K562 (cell line): ENCODE results near the gene CCDC136. TPM values are rescaled to one million over a fixed set of nuclear protein-coding genes. Genes with fewer than 3 reads are reported as not detected.
A peak's percentile ranks its signal among the peaks of the same experiment; 100 is the strongest.

Experiments
- CHD2 ChIP-seq: IDR thresholded peaks from 2 replicates; pipeline ENCODE4 v1.6.1; 2011; ENCODE audit warnings: low read depth, low read length
- COPS2 ChIP-seq: fragments of 450-650 bp; conservative IDR thresholded peaks from 2 replicates; pipeline ENCODE4 v1.6.1; 2016; ENCODE audit warnings: mild to moderate bottlenecking, moderate library complexity
- CREM ChIP-seq: IDR thresholded peaks from 2 replicates; pipeline ENCODE4 v1.6.1; 2014; ENCODE audit warnings: antibody characterized with exemption, low read depth
- MXI1 ChIP-seq: IDR thresholded peaks from 2 replicates; pipeline ENCODE4 v1.6.1; 2011; ENCODE audit warnings: low read depth, mild to moderate bottlenecking, improper control_type of control experiment, low read length
- NEUROD1 ChIP-seq: fragments of 150-350 bp; IDR thresholded peaks from 2 replicates; pipeline ENCODE4 v1.6.1; 2014; ENCODE audit warnings: borderline replicate concordance, low read length, low read depth; ENCODE audit not compliant: partially characterized antibody
- NFYB ChIP-seq: IDR thresholded peaks from 2 replicates; pipeline ENCODE4 v1.6.1; 2011; ENCODE audit warnings: mild to moderate bottlenecking, moderate library complexity; ENCODE audit not compliant: insufficient read length; ENCODE audit errors: extremely low read depth
- PML ChIP-seq: IDR thresholded peaks from 2 replicates; pipeline ENCODE4 v1.6.1; 2012; ENCODE audit warnings: low read length, inconsistent platforms
- RBM22 ChIP-seq: fragments of 200-400 bp; formaldehyde crosslinking; IDR thresholded peaks from 2 replicates; pipeline ENCODE4 v1.6.1; 2018; ENCODE audit warnings: low read length, low read depth; ENCODE audit not compliant: poor library complexity, severe bottlenecking
- TCF7L2 ChIP-seq: fragments of 150-350 bp; IDR thresholded peaks from 2 replicates; pipeline ENCODE4 v1.6.1; 2016; ENCODE audit warnings: low read depth, mild to moderate bottlenecking, low read length, moderate library complexity
- TFAM ChIP-seq: fragments of 250-450 bp; sonication (Bioruptor Pico); conservative IDR thresholded peaks from 2 replicates; pipeline ENCODE4 v1.5.0; 2021; ENCODE audit warnings: mild to moderate bottlenecking, moderate library complexity
- ZNF134 ChIP-seq: fragments of 250-450 bp; sonication (Bioruptor Pico); conservative IDR thresholded peaks from 2 replicates; pipeline ENCODE4 v1.4.0; 2020
- ZNF140 ChIP-seq: fragments of 250-450 bp; sonication (Bioruptor Pico); IDR thresholded peaks from 2 replicates; pipeline ENCODE4 v1.8.0; 2021; ENCODE audit warnings: moderate library complexity, mild to moderate bottlenecking, inconsistent platforms
- ZNF324 ChIP-seq: fragments of 250-450 bp; sonication (Bioruptor Pico); IDR thresholded peaks from 2 replicates; pipeline ENCODE4 v1.4.0; 2020; ENCODE audit warnings: mild to moderate bottlenecking
- ZNF699 ChIP-seq: fragments of 250-450 bp; sonication (Bioruptor Pico); IDR thresholded peaks from 2 replicates; pipeline ENCODE4 v1.8.0; 2021; ENCODE audit warnings: mild to moderate bottlenecking, moderate library complexity; ENCODE audit not compliant: insufficient replicate concordance
- polyA plus RNA-seq, 8 experiments: library from polyadenylated mRNA; depleted of rRNA in 4 of 8; stranded (reverse) in 5 of 8; unstranded in 3 of 8; fragments of >200 nt; fragmentation: Nextera tagmentation in 2 of 8; fragmentation: Illumina TruSeq in 1 of 8; extraction: Ambion mirVana in 2 of 8; extraction: Trizol in 1 of 8; gene quantifications; 2 replicates each; pipeline versions ENCODE4 v1.2.1 to v1.2.3, GENCODE V29; 2011 to 2014; ENCODE audit warnings: inconsistent platforms in 1 of 8, missing spikeins in 1 of 8
- total RNA-seq, 7 experiments: library from RNA; depleted of rRNA in 6 of 7; stranded (reverse); fragments of >200 nt in 6 of 7; fragmentation: Illumina TruSeq in 2 of 7; extraction: Trizol in 2 of 7; gene quantifications; 2 replicates each; pipeline versions ENCODE4 v1.2.1 to v1.2.3, GENCODE V29; 2011 to 2021; ENCODE audit warnings: low replicate concordance in 1 of 7
- TF ChIP-seq, protein P1 (sequence below): sonication (generic); formaldehyde crosslinking; IDR thresholded peaks from 2 replicates; pipeline ENCODE4 v1.8.1; 2023; ENCODE audit warnings: missing genetic modification reagents, mild to moderate bottlenecking, borderline replicate concordance
- TF ChIP-seq, protein P2 (sequence below): fragments of 450-650 bp; formaldehyde crosslinking; IDR thresholded peaks from 2 replicates; pipeline ENCODE4 v1.4.0; 2020; ENCODE audit warnings: mild to moderate bottlenecking
- TF ChIP-seq, protein P3 (sequence below): fragments of 250-450 bp; sonication (Bioruptor Pico); IDR thresholded peaks from 2 replicates; pipeline ENCODE4 v1.8.0; 2022; ENCODE audit warnings: inconsistent platforms
- TF ChIP-seq, protein P4 (sequence below): sonication (generic); formaldehyde crosslinking; IDR thresholded peaks from 2 replicates; pipeline ENCODE4 v1.8.1; 2022; ENCODE audit warnings: missing genetic modification reagents
- TF ChIP-seq, protein P5 (sequence below): IDR thresholded peaks from 2 replicates; pipeline ENCODE4 v1.6.1; 2011; ENCODE audit not compliant: insufficient read length; ENCODE audit errors: extremely low read depth

CCDC136 gene
- total and polyA plus RNA-seq, 9 of the 15 experiments (the other 6 are each of a cell fraction or from before 2014, with no cell fraction given), result 2.4 to 40.8 (median 26.5) TPM

DNA sequence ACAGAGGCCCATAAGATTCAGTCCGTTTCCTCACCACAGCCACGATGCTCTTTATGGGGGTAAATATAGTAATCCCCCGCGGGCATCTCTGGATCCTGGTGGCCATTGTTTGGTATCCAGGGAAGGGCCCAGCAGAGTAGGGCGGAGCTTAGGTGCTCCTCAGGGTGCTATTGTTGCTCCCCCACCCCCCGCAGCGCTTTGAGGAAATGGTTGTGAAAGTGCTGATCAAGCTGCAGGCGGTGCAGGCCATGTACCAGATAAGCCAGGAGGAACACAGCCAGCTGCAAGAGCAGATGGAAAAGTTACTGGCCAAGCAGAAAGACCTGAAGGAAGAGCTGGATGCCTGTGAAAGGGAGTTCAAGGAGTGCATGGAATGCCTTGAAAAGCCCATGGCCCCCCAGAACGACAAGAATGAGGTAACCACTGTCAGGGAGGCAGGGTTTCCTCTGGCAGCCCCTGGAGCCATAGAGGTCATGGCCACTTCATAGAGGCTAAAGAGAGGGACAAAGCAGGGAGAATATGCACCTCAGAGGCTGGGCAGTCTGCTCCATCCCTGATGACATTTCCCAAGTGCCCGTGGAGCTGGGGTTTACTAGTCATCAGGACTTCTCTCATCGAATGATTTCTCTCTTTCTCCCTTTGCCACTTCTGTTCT is 20.9 kb downstream of the CCDC136 start (continued):
- TF ChIP-seq NFYB, result no peak
- TF ChIP-seq RBM22, result no peak
- TF ChIP-seq TCF7L2, result no peak
- TF ChIP-seq, protein P1, sequence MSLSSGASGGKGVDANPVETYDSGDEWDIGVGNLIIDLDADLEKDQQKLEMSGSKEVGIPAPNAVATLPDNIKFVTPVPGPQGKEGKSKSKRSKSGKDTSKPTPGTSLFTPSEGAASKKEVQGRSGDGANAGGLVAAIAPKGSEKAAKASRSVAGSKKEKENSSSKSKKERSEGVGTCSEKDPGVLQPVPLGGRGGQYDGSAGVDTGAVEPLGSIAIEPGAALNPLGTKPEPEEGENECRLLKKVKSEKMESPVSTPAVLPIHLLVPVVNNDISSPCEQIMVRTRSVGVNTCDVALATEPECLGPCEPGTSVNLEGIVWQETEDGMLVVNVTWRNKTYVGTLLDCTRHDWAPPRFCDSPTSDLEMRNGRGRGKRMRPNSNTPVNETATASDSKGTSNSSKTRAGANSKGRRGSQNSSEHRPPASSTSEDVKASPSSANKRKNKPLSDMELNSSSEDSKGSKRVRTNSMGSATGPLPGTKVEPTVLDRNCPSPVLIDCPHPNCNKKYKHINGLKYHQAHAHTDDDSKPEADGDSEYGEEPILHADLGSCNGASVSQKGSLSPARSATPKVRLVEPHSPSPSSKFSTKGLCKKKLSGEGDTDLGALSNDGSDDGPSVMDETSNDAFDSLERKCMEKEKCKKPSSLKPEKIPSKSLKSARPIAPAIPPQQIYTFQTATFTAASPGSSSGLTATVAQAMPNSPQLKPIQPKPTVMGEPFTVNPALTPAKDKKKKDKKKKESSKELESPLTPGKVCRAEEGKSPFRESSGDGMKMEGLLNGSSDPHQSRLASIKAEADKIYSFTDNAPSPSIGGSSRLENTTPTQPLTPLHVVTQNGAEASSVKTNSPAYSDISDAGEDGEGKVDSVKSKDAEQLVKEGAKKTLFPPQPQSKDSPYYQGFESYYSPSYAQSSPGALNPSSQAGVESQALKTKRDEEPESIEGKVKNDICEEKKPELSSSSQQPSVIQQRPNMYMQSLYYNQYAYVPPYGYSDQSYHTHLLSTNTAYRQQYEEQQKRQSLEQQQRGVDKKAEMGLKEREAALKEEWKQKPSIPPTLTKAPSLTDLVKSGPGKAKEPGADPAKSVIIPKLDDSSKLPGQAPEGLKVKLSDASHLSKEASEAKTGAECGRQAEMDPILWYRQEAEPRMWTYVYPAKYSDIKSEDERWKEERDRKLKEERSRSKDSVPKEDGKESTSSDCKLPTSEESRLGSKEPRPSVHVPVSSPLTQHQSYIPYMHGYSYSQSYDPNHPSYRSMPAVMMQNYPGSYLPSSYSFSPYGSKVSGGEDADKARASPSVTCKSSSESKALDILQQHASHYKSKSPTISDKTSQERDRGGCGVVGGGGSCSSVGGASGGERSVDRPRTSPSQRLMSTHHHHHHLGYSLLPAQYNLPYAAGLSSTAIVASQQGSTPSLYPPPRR (CRISPR knock-in tag), result no peak
- TF ChIP-seq, protein P2, sequence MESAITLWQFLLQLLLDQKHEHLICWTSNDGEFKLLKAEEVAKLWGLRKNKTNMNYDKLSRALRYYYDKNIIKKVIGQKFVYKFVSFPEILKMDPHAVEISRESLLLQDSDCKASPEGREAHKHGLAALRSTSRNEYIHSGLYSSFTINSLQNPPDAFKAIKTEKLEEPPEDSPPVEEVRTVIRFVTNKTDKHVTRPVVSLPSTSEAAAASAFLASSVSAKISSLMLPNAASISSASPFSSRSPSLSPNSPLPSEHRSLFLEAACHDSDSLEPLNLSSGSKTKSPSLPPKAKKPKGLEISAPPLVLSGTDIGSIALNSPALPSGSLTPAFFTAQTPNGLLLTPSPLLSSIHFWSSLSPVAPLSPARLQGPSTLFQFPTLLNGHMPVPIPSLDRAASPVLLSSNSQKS, result no peak
- TF ChIP-seq NEUROD1, result peak; percentile 45
- no peak for TF ChIP-seq MXI1
- TF ChIP-seq ZNF324, result no peak
- TF ChIP-seq COPS2, result no peak
- no peak for TF ChIP-seq TFAM (CRISPR knock-in tag)
- TF ChIP-seq ZNF134, result no peak
- TF ChIP-seq, protein P3, sequence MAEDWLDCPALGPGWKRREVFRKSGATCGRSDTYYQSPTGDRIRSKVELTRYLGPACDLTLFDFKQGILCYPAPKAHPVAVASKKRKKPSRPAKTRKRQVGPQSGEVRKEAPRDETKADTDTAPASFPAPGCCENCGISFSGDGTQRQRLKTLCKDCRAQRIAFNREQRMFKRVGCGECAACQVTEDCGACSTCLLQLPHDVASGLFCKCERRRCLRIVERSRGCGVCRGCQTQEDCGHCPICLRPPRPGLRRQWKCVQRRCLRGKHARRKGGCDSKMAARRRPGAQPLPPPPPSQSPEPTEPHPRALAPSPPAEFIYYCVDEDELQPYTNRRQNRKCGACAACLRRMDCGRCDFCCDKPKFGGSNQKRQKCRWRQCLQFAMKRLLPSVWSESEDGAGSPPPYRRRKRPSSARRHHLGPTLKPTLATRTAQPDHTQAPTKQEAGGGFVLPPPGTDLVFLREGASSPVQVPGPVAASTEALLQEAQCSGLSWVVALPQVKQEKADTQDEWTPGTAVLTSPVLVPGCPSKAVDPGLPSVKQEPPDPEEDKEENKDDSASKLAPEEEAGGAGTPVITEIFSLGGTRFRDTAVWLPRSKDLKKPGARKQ (CRISPR knock-in tag), result no peak
- TF ChIP-seq, protein P4, sequence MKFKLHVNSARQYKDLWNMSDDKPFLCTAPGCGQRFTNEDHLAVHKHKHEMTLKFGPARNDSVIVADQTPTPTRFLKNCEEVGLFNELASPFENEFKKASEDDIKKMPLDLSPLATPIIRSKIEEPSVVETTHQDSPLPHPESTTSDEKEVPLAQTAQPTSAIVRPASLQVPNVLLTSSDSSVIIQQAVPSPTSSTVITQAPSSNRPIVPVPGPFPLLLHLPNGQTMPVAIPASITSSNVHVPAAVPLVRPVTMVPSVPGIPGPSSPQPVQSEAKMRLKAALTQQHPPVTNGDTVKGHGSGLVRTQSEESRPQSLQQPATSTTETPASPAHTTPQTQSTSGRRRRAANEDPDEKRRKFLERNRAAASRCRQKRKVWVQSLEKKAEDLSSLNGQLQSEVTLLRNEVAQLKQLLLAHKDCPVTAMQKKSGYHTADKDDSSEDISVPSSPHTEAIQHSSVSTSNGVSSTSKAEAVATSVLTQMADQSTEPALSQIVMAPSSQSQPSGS, result no peak
- TF ChIP-seq, protein P5, sequence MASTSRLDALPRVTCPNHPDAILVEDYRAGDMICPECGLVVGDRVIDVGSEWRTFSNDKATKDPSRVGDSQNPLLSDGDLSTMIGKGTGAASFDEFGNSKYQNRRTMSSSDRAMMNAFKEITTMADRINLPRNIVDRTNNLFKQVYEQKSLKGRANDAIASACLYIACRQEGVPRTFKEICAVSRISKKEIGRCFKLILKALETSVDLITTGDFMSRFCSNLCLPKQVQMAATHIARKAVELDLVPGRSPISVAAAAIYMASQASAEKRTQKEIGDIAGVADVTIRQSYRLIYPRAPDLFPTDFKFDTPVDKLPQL, result no peak
- TF ChIP-seq PML, result peak; percentile 72
- TF ChIP-seq ZNF699 (CRISPR knock-in tag), result no peak
- TF ChIP-seq CHD2, result no peak
- no peak for TF ChIP-seq ZNF140 (CRISPR knock-in tag)
- TF ChIP-seq CREM, result peak; percentile 63
